GM13977 (cell line): Measurements from ENCODE around the gene SLC7A11.

ENCODE experiments used
- DNase-seq: peaks from one replicate; pipeline ENCODE4 v3.0.0; 2012; ENCODE audit warnings: low spot score
- in situ Hi-C: fragments of 300-500 bp; cut with MboI; formaldehyde crosslinking; loops from one replicate; pipeline ENCODE4 v1.12.0; 2022; ENCODE audit warnings: low sequenced_read_pairs, low pct_unique_long_range_greater_than_20kb, mixed read lengths, inconsistent platforms; ENCODE audit not compliant: unreplicated experiment
- TF ChIP-seq, protein P1 (sequence below): IDR thresholded peaks from 2 replicates; pipeline ENCODE4 v1.5.1; 2012; ENCODE audit warnings: mild to moderate bottlenecking, control low read depth; ENCODE audit not compliant: insufficient read depth; ENCODE audit errors: extremely low read depth, missing control alignments

The SLC7A11 gene

DNA sequence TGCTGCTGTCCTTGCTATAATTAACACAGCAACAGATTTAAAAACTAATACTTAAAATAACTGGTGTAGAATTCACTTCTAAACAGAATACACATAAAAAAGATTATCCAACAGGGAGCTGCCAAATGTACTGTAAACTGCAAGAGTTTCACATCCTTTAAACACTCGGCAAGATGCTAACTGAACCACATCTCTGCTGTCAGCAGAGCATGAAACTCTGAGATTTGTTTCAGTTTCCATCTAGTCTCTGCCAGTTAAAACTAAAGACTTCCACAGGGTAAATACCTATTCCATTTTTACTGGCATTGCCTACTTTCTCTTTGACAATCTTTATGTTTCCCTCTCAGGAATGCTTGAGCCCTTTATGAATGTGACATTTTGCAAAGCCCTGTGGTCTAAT, 127.7 kb downstream of the SLC7A11 start:
- TF ChIP-seq, protein P1, sequence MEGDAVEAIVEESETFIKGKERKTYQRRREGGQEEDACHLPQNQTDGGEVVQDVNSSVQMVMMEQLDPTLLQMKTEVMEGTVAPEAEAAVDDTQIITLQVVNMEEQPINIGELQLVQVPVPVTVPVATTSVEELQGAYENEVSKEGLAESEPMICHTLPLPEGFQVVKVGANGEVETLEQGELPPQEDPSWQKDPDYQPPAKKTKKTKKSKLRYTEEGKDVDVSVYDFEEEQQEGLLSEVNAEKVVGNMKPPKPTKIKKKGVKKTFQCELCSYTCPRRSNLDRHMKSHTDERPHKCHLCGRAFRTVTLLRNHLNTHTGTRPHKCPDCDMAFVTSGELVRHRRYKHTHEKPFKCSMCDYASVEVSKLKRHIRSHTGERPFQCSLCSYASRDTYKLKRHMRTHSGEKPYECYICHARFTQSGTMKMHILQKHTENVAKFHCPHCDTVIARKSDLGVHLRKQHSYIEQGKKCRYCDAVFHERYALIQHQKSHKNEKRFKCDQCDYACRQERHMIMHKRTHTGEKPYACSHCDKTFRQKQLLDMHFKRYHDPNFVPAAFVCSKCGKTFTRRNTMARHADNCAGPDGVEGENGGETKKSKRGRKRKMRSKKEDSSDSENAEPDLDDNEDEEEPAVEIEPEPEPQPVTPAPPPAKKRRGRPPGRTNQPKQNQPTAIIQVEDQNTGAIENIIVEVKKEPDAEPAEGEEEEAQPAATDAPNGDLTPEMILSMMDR, result no peak
- in situ Hi-C loops, result no loop called here
- DNase-seq, result peak; percentile 36
